OCI-LY7 (cell line): ENCODE measurements around the gene CDKAL1. TPM values are rescaled to one million over a fixed set of nuclear protein-coding genes. Genes with fewer than 3 reads are reported as not detected.

Source experiments
- BruUV-seq: library from RNA; stranded (reverse); fragments of 400-500 nt; replicated peaks from 2 replicates; lab custom pipeline; 2021; lab: Mats Ljungman, UMichigan
- CTCF ChIA-PET: fragments of 300-600 bp; sonication (Branson Sonifier 250); formaldehyde crosslinking; loops from one replicate; lab custom pipeline; 2022; ENCODE audit warnings: antibody characterized with exemption; ENCODE audit not compliant: unreplicated experiment; lab: Charles Lee
- POLR2A ChIA-PET: fragments of 300-600 bp; sonication (Branson Sonifier 250); formaldehyde crosslinking; loops from one replicate; lab custom pipeline; 2022; ENCODE audit warnings: antibody characterized with exemption; lab: Charles Lee
- DNase-seq: peaks from one replicate; pipeline ENCODE4 v3.0.0-alpha.2; 2015; ENCODE audit warnings: low spot score
- H2AFZ ChIP-seq: fragments of 200-600 bp; sonication (generic), shearing (Covaris generic); 2 replicates; pipeline ENCODE4 v1.6.1; 2014; ENCODE audit warnings: mild to moderate bottlenecking, antibody characterized with exemption, low read length, moderate library complexity
- H3K27ac ChIP-seq: fragments of 200-600 bp; sonication (generic); 2 replicates; pipeline ENCODE4 v1.5.1; 2014; ENCODE audit warnings: mixed run types, low read depth, mild to moderate bottlenecking, moderate library complexity, low read length, inconsistent platforms; ENCODE audit not compliant: poor library complexity, severe bottlenecking
- H3K36me3 ChIP-seq: fragments of 200-600 bp; sonication (generic); 2 replicates; pipeline ENCODE4 v1.6.1; 2014; ENCODE audit warnings: mild to moderate bottlenecking, antibody characterized with exemption, low read length, moderate library complexity, mixed read lengths; ENCODE audit not compliant: insufficient read depth
- H3K4me1 ChIP-seq: fragments of 200-600 bp; sonication (generic); 2 replicates; pipeline ENCODE4 v1.5.1; 2014; ENCODE audit warnings: mild to moderate bottlenecking, low read length; ENCODE audit not compliant: insufficient read depth, poor library complexity, severe bottlenecking
- H3K4me2 ChIP-seq: fragments of 200-600 bp; sonication (generic); 2 replicates; pipeline ENCODE4 v1.6.1; 2014; ENCODE audit warnings: mild to moderate bottlenecking, low read length
- H3K4me3 ChIP-seq: fragments of 200-600 bp; sonication (generic); 2 replicates; pipeline ENCODE4 v1.5.1; 2014; ENCODE audit warnings: mild to moderate bottlenecking, low read depth, low read length; ENCODE audit not compliant: poor library complexity, severe bottlenecking
- H3K79me2 ChIP-seq: fragments of 200-600 bp; sonication (generic); 2 replicates; pipeline ENCODE4 v1.6.1; 2016; ENCODE audit warnings: low read depth, mild to moderate bottlenecking, low read length, moderate library complexity, mixed read lengths; ENCODE audit not compliant: insufficient read depth
- H3K9me2 ChIP-seq: fragments of 200-600 bp; sonication (generic); 2 replicates; pipeline ENCODE4 v1.6.1; 2016; ENCODE audit warnings: mild to moderate bottlenecking, low read length, mixed read lengths; ENCODE audit not compliant: insufficient read depth
- H3K9me3 ChIP-seq: fragments of 200-600 bp; sonication (generic); 2 replicates; pipeline ENCODE4 v1.6.1; 2014; ENCODE audit warnings: mild to moderate bottlenecking, mixed run types, low read length, mixed read lengths
- H4K20me1 ChIP-seq: fragments of 200-600 bp; sonication (generic); 2 replicates; pipeline ENCODE4 v1.6.1; 2014; ENCODE audit warnings: mild to moderate bottlenecking, antibody characterized with exemption, low read length, moderate library complexity, mixed read lengths; ENCODE audit not compliant: insufficient read depth
- EZH2phosphoT487 ChIP-seq: fragments of 200-600 bp; sonication (generic); IDR thresholded peaks from 2 replicates; pipeline ENCODE4 v1.6.1; 2018; ENCODE audit warnings: low read depth, borderline replicate concordance, mild to moderate bottlenecking, mixed run types, antibody characterized with exemption, low read length, moderate library complexity, mixed read lengths
- intact Hi-C: fragments of 100-400 bp; cut with micrococcal nuclease; formaldehyde crosslinking; loops from one replicate; pipeline ENCODE4 v1.10.0; 2022; ENCODE audit not compliant: unreplicated experiment
- total RNA-seq, 2 experiments: library from RNA; depleted of rRNA in 1 of 2; stranded (reverse); fragments of >200 nt in 1 of 2; shearing (Covaris generic) in 1 of 2; gene quantifications; 2 replicates each; pipeline ENCODE4 v1.2.3, GENCODE V29; 2014 to 2022
- TF ChIP-seq, protein P1 (sequence below): fragments of 200-600 bp; sonication (generic); conservative IDR thresholded peaks from 2 replicates; pipeline ENCODE4 v1.5.1; 2014; ENCODE audit warnings: mild to moderate bottlenecking, antibody characterized with exemption, low read length, moderate library complexity, mixed read lengths

CDKAL1 gene
- total RNA-seq, 2 experiments from 2014 or later = 19.9 to 21.1 TPM

DNA sequence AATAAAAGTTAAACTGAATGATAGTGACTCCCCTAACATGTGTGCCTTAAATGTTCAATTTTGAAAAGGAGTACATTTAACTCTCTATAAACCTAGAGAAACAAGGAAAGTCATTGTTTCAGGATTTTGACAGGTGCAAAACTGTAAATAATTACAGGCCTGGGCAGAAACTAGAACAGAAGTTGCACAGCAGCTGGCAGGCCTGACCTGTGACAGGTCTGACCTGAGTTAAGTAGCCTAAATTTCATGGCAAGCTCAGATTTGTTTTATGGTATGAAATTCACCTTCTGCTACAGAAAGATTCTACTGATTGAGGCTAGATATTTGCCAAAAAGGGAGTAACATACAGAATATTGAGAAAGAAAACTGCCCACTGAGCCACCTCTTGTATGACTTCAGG is 166.1 kb downstream of the CDKAL1 start:
- intact Hi-C loops = no loop called here
- CTCF ChIA-PET = no interaction called here
- no peaks in the 10 kb centered on the region for H3K9me2 ChIP-seq
- no peaks in the 10 kb centered on the region for H3K79me2 ChIP-seq
- H3K27ac ChIP-seq = no peak overlapping the region
- no TSS peak for BruUV-seq
- H3K4me2 ChIP-seq = no peak overlapping the region
- POLR2A ChIA-PET = interaction anchor here (0.6 to 0.7 kb wide), 2 partner anchors 48 to 449 kb away, joined by 3 to 4 read pairs; no protein-coding TSS in a partner anchor
- no peaks in the 10 kb centered on the region for H3K9me3 ChIP-seq
- TF ChIP-seq EZH2phosphoT487 = no peak
- TF ChIP-seq, protein P1, sequence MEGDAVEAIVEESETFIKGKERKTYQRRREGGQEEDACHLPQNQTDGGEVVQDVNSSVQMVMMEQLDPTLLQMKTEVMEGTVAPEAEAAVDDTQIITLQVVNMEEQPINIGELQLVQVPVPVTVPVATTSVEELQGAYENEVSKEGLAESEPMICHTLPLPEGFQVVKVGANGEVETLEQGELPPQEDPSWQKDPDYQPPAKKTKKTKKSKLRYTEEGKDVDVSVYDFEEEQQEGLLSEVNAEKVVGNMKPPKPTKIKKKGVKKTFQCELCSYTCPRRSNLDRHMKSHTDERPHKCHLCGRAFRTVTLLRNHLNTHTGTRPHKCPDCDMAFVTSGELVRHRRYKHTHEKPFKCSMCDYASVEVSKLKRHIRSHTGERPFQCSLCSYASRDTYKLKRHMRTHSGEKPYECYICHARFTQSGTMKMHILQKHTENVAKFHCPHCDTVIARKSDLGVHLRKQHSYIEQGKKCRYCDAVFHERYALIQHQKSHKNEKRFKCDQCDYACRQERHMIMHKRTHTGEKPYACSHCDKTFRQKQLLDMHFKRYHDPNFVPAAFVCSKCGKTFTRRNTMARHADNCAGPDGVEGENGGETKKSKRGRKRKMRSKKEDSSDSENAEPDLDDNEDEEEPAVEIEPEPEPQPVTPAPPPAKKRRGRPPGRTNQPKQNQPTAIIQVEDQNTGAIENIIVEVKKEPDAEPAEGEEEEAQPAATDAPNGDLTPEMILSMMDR = no peak
- no peak overlapping the region for H3K4me3 ChIP-seq
- no peaks in the 10 kb centered on the region for H4K20me1 ChIP-seq
- no peaks in the 10 kb centered on the region for H3K36me3 ChIP-seq
- DNase-seq = no peak
- H2AFZ ChIP-seq = no peak overlapping the region
- no peaks in the 10 kb centered on the region for H3K4me1 ChIP-seq

DNA sequence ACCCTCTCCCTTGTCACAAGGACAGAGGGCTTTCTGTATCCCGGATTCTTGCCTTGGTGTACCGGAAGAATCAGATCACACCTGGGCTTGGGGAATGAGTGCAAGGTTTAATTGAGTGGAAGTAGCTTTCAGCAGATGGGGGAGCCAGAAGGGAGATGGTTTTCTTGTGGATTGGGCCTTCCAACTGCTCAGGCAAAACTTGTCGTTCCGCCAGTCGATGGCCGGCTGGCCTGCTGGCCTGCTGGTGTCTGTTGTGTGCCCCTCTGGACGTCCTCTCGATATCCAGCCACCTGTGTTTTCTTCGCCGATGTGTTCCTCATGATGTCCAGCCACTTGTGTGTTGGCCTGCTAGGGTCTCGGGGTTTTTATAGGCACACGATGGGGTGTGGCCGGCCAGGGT is 168.1 kb downstream of the CDKAL1 start:
- H3K79me2 ChIP-seq = no peaks in the 10 kb centered on the region
- no TSS peak for BruUV-seq
- no peak for DNase-seq
- H3K4me3 ChIP-seq = no peak overlapping the region
- no peak overlapping the region for H3K4me2 ChIP-seq
- no peaks in the 10 kb centered on the region for H3K36me3 ChIP-seq
- CTCF ChIA-PET = no interaction called here
- H2AFZ ChIP-seq = no peak overlapping the region
- POLR2A ChIA-PET = no interaction called here
- TF ChIP-seq EZH2phosphoT487 = no peak
- TF ChIP-seq, protein P1 = no peak
- intact Hi-C loops = no loop called here
- no peak overlapping the region for H3K27ac ChIP-seq
- 0 out of 2 replicates have a peak, but pooled peaks cover 2% of the 10 kb centered on the region for H4K20me1 ChIP-seq
- no peaks in the 10 kb centered on the region for H3K4me1 ChIP-seq
- no peaks in the 10 kb centered on the region for H3K9me2 ChIP-seq
- H3K9me3 ChIP-seq = no peaks in the 10 kb centered on the region

DNA sequence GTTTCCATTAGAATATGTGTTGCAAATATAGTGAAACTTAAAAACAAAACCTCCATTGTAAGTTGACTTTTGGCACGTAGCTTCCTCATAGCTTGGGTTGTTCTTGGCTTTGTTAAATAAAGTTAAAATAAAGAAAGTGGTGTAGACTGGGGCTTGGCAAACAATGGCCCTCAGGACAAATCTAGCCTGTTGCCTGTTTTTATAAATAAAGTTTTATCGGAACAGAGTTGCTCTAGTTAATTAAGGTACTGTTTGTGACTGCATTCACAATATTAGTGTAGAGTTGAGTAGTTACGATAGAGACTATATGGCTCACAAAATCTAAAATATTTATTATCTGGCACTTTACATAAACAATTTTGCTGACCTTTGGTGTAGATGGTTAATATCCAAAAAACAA is 168.8 kb downstream of the CDKAL1 start:
- intact Hi-C loops = no loop called here
- Histone ChIP-seq H3K9me2 (no peaks in the 10 kb centered on the region), H3K36me3 (no peaks in the 10 kb centered on the region), H3K27ac (no peak overlapping the region), H3K4me1 (no peaks in the 10 kb centered on the region), H3K79me2 (no peaks in the 10 kb centered on the region), H4K20me1 (0 out of 2 replicates have a peak, but pooled peaks cover 5% of the 10 kb centered on the region), H2AFZ (no peak overlapping the region), H3K4me2 (no peak overlapping the region), H3K9me3 (no peaks in the 10 kb centered on the region), H3K4me3 (no peak overlapping the region)
- CTCF ChIA-PET = no interaction called here
- TF ChIP-seq, protein P1 = no peak
- TF ChIP-seq EZH2phosphoT487 = no peak
- DNase-seq = no peak
- no TSS peak for BruUV-seq
- POLR2A ChIA-PET = interaction anchor here (0.5 to 0.6 kb wide), 2 partner anchors 28 to 815 kb away, joined by 4 to 5 read pairs; no protein-coding TSS in a partner anchor
